SKM-1 (cell line): ENCODE measurements around the gene TRMT61A.

ENCODE experiments used
- DNase-seq: peaks from one replicate; lab custom pipeline; 2025; ENCODE audit not compliant: unreplicated experiment; lab: John Stamatoyannopoulos, UW

TRMT61A gene

DNA sequence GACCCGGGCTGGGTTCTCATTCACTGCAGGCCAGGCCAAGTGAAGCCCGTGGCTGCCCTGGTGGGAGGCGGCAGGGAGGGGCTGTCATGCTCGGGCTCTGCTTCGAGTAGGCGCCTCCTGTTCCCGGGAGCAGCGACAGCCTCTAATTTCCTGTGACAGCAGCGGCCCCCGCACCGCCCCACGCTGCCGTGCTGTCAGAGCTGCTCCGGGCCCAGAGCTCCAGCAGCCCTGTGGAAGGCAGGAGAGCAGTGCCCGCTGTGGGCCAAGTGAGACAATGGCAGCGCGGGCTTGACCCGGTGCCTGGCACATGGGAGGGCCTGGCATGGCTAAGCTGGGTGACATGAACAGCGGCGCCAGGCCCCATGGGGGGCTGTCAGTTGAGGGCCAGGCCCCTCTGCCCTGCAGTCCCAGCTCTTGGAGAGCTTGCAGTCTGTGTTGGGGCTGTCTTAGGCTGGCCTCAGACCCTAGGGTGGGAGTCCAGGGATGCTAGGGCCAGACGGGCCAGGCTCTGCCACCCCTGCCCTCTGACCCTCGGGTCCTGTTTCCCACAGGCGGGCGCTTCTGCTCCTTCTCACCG, 5.1 kb downstream of the TRMT61A start:
- no peak for DNase-seq

DNA sequence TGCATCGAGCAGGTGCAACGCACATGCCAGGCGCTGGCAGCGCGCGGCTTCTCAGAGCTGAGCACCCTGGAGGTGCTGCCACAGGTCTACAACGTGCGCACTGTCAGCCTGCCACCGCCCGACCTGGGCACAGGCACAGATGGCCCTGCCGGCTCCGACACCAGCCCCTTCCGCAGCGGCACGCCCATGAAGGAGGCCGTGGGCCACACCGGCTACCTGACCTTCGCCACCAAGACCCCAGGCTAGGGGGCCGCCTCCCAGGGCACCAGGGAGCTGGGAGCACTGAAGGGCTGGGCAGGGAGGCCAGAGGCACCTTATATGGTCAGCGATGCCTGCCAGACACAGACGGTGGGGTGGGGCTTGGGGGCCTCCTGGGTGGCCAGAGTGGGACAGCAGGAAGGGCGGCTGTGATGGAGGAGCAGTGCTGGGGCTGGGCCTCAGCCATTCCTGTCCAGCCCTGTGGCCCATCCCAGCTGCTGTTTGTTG, 5.6 kb downstream of the TRMT61A start:
- DNase-seq: no peak

DNA sequence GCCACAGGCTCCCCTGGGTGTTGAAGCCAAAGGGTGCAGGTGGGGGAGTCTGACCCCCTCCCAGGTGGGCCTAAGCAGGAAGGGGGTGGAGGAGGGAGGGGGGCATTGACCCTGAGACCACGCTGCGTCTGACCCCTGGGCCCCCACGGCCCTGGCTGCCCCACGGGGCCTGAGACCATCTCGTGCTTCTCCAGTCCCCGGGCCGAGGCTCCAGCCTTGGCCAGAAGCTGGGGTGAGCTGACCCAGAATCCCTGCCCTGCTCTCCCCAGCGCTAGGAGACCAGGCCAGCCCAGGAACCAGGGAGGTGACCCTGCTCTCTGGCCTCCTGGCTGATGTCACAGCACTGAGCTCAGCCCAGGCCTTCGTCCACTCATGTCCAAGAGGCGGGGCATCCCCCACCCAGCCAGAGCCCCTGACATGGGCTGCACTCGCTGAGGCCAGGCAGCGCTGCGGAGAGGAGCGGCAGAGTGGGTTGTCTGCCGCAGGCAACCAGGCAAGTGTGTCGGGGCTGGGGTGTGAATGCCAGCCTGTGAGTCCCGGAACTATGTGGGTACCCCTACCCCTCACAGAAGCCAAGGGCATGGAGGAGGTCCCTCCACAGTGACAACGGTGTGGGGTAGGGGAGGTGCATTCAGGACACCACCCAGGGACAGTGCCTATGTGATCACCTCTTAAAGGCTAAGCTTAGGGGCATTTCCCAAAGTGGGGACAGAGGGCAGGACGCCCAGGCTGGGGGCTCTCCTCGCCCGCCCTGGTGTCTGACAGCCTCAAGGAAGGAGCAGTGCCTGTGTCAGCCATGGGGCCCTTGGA, 6.3 kb downstream of the TRMT61A start:
- DNase-seq: no peak

DNA sequence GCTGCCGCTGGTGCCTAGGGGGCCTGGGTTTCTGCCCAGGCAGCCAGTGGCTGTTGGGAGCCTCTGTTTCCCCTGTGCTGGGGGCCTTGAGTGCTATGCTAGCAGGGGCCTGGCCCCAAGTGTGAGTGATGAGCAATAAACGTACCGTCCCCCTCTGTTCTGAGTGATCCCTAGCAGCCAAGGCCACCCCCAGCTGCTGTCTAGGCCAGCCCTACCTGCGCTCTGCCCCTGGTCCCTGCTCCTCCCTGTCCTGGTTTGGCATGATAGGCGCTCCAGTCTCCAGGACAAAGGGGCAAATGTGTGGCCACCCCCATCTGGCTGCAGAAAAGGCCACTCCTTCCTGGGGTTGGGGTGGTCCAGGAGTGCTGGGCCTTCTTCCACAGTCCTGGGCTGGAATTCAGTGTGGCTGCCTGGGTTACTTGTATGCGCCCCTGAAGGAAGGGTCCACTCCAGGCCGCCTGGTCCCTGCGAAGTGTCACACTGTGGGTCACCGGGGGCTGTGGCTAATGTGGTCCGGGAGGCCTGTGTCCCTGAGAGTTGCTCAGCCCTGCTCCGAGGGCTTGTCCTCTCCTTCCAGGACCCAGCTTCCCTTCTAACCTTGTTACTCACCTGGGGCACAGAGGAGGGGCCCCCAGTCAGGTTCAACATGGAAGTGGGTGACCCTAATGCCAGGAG, 7.0 kb downstream of the TRMT61A start:
- no peak for DNase-seq

DNA sequence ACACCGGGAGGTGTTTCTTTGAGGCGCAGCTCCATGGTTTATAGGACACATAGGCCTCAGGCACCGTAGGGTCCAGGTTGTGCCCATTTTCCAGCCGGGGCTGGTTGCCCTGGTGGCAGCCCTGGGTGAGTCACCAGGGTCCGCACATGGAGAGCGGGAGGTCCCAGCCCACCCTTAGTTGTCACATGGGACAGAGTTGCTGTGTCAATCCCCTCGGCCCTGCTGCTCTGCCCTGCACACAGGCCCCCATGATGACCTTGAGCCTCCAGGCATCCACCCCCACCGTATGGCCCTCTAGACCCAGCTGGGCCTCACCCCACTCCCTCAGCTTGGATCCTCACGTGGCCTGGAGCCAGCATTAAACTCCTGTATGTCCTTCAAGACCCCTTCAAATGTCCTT, 7.7 kb downstream of the TRMT61A start:
- DNase-seq: no peak

DNA sequence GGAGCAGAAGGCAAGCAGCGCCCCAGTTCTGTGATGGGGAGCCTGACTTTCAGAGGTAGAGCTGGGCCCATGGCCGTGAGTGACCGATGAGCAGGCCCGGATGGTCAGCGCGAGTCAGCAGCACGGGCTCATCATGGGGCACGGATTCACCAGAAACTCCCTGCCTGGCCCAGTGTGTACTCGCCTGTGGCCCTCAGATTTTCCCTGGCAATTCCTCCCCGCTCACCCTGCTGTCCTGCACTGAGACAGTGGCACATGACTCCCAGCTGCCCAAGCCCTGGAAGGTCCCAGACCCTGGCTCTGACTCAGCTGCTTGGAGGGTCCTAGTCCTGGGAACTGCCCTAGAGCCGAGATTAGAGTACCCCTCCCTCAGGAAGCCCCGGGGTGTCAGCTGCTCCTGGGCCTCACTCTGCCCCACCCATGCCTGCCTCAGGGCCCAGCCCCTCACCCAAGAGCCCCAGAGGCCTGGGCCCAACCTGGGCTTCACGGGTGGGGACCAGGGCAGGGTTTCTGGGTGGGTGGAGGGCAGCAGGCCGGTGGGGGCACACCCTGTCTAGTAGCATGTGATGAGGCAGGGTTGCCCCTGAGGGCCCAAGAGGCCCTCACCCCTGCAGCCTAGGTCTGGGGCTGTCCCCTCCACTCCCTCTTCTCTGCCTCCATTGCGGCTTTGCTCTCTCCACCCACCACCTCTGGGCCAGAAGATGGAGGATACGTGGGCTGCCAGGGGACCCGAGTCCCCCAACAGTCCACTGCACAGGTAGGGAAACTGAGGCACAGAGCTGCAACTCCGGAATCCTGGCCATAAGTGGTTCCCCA, 8.4 kb downstream of the TRMT61A start:
- no peak for DNase-seq

DNA sequence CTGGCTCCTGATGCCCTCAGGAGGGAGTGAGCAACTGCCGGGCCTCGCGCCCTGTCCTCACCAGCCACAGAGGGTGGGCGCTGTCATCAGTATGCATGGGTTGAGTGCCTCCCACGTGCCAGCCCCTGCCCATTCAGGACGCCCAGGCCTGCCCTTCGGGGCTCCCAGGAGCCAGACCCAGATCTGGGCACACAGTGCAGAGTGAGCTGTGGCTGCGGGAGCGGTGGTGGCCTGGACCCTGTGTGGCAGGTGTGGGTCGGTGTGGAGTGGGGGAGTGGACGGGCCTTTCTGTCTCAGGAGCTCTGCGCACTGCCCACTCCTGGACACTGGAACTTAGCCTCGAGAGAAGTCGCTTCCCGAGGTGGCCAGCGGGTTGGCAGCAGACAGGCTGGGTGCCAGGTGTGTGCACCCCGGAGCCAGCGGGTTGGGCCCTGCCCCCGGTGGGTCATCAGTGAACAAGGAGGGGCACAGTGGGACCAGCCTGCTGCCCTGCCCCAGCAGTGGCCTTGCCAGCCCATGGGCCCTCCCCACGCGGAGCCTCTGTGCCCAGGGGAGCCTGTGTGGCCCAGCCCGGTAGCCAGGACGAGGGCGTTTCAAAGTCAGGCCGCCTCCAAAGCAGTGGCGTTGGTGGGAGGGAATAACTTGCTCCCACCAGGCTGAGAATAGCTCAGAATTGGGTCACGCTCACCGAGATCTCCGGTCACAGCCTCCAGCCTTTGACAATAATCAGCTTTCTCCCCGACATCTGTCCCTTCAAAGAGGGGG, 9.5 kb downstream of the TRMT61A start:
- no peak for DNase-seq

DNA sequence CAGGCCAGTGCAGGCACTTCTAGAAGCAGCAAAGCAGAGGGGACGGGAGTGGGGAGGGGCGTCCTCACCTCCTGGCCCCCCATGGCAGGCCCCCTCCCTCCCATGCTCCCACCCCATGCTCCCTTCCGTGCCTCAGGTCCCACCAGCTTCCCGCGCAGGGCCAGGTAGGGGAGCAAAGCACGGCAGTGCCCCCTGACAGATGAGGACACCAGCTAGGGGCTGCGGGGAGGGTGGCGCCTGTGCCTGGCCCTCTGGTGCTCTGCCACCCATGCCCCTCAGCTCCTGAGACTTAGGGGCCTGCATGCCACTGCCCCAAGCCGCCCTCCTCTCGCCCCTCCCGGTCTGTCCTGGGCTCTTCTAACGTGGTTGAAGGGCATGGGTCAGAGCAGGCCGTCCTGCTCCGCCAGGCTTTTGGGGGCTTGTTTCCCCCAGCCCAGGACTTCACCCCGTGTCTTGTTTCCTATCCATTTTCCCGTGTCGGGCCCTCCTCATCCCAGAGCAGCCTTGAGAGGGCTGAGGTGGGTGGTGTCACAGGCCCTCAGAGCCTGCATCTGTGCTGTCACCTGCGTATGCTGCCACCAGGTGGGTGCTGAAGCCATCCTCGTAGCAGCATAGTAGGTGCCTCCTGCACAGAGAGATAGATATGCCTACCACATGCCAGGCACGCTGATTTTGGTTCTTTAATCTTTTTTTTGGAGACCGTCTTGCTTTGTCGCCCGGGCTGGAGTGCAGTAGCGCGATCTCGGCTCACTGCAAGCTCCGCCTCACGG, 10.2 kb downstream of the TRMT61A start:
- no peak for DNase-seq

DNA sequence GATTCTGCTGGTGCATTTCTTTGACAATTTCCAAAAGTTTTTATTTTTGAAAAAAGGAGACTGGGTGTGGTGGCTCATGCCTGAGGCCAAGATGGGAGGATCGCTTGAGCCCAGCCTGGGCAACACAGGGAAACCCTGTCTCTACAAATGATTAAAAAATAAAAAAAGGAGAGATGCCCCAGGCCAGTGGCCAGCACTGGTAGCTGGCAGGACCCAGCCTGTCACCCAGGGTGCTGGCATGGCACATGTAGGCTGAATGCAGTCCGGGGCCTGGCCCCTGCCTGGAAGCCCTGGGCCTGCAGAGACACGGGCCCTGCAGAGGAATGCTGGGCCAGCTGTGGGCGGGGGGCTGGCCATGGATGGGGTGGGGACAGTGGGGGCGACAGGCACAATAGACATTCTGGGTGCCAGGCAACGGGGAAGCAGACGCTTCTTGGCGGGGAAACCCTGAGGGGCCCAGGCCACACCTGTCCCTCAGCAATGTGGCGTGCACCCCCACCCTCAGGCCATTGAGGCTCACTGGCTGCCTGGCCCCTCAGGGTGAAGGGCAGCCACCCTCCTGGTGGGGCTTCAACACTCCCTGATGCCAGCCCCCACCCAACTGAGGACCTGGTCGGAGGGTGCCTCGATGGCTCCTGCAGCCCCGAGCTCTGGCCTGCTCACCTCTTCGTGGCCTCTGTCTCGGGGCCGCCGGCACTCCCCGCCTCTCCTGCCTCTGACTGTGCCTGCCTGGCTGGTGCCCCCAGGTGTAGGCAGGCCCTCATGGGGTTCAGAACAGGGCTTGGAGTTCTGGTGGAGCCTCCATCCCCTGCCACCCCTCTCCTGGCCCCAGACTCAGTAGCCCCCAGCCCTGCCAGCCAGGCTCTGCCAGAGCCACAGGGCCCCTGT, 12.1 kb downstream of the TRMT61A start:
- DNase-seq: no peak

DNA sequence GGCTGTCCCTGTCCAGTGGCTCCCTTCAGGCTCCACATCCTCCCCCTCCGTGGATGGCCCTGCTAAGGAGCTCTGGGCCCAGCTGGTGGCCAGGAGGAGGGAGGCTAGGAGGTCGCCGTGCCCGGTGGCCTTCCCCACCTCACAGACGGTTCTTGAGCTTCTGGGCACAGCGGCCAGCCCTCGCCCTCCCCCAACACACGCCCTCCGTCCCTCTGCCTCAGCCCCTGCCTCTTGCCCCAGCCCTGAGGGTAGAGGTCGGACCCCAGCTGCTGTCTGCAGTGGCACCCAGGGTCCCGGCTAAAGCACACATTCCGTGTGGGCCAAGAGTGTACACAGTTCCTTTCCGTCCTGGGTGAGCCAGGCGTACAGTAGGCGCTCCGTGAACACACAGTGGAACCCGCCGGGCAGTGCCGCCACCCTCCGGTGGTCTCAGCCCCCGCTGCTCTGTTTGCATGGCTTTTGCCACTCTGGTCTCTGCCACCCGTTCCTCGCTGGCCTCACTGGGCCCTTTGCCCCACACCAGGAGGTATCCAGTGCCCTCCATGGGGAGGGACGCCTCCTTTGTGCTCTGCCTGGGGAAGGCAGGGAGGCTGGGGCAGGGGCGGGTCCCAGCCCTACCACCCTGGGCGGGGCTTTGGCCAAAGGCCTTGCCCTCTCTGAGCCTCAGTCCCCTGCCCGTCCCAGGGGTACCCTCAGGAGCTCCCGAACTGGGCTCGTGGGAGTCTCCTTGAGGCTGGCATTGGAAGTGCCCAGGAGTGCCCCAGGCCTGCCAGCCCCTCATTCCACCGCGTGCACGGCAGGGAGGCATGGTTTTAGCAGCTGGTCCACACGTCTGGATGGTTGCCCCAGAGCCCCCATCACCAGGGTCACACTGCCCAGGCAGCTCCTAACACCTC, 13.0 kb downstream of the TRMT61A start:
- no peak for DNase-seq

DNA sequence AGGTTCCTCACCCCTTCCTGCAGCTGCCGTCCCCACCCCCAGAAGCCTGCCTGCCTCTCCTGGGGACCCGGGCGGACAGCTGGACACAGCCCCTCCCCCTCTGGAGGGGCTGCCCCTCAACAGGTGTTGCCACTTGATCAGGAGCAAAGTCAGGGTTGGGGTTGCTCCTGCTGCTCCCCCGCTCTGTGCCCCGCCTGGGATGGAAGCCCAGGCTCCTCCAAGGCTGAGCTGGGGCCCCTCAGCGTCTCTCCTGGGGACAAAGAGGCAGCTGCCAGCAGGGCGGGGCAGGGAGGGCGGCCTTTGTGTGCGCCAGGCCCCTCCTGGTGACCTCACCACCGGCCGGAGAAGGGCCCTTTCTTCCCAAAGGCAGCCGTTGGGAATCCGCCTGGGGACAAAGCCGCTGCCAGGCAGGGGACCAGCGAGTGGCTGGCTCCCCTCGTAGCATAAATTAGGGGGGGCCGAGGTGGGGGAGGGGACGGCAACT, 13.7 kb downstream of the TRMT61A start:
- DNase-seq: no peak

DNA sequence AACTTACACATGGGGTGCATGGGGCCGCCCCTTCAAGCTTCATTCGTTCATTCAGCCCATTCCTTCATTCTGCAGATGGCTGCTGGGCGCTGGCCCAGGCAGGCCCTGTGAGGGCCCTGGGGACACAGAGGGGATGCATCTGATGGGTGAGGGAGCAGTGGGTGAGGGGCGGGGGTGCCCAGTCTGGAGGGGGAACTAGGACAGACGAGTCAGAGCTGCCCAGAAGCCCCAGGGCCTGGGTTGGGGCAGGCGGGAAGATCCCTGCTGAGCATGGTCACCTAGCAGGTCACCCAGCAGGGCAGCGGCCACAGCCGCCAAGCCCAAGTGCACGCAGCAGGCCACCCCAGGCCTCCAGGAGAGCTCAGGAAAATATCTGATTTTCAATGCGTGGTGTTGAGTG, 14.1 kb downstream of the TRMT61A start:
- DNase-seq: no peak

DNA sequence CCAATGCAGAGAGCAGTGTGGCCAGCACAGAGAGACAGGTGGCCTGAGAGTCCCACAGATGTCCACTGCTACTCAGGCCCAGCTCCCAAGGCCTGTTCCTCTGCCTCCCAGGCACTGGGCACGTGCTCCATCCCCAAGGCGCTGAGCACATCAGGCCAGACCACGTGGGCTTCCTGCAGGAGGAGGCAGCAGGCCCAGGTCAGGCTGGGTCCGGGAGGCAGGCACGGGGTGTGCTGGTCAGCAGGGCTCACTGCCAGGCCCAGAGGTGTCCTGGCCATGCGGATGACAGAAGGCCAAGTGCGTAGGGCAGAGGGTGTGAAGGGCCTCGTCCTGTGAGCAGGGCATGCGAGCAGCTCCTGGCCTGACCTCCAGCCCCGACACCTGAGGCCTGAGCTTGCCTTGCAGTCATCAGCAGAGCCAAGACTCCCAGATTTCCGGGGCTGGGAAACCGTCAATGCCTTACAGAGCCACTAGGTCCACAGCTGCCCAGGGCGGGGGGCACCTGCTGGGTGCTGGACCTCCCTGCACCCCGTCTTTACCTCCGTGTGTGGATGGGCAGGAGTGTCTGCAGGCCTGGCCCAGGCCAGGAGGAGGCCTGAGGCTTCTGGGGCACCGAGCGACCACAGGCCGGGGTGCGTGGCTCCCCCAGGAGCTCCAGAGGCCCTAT, 14.9 kb downstream of the TRMT61A start:
- DNase-seq: no peak

DNA sequence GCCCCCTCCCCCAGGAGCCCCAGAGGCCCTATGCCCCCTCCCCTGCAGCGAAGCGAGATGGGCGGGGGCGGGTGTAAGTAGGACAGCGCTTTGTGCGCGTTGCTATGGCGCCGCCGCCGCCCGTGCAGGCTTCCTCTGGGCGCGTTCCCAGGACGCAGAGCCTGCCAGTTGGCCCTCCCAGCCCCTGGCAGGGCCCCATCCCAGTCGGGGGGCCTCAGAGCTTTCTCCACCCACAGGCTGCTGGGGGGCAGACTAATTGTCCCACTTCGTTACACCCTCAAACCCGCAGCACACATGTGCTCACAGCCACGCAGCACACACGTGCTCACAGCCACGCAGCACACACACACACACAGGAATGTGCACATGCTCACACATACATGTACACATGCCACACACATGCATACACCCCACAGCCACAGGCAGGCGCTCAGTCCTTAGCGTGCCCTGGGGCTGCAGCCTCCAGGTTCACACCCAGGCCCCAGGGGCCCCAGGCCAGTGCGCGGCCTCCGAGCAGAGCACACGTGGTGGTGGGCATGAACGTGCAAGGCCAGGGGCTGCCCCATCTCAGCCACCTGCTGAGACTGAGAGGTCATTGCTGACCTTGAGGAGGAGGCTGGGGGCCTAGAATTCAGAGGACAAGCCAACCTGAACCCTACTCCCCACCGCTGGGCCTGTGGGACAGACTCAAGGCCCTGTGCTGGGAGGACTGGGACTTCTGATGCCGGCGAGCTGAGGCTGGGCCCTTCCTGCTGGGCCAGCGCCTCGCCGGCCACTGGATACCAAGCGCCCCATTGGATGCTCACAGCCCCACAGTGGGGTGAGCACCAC, 15.6 kb downstream of the TRMT61A start:
- no peak for DNase-seq

DNA sequence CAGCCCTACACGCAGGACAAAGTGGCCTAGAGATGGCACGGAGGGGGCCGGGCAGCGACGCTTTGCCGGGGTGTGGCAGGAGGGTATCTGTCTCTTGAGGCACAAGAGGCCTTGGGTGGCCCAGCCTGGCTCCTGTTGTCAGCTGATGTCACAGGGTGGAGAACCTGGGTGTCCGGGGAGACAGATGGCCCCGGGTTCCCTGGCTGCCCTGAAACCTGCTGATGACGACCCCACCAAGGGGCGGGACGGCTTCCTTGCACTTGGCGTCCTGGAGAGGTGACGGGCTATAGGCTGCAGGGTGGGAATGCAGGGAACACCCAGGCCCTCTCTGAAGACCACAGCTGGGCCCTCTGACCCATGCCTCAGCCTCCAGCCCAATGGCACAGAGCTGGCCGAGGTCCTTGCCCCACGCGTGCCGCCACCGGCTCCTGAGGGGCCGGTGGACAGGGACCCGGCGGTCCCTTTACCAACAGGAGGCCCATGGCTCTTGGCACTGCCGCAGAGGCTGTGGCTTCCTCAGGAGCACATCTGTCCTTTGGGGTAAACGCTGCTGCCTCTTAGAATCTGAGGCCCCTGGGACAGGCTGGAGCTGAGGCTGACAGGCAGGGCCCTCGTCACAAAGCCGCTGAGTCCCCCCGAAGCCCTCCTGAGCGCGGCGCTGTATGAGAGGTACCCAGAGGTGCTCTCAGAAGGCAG, 16.4 kb downstream of the TRMT61A start:
- DNase-seq: no peak
